ENCODE measurements around the gene USF1. TPM values are rescaled to one million over a fixed set of nuclear protein-coding genes. Genes with fewer than 3 reads are reported as not detected.
A peak's percentile ranks its signal among the peaks of the same experiment; 100 is the strongest.

USF1 gene, protein sequence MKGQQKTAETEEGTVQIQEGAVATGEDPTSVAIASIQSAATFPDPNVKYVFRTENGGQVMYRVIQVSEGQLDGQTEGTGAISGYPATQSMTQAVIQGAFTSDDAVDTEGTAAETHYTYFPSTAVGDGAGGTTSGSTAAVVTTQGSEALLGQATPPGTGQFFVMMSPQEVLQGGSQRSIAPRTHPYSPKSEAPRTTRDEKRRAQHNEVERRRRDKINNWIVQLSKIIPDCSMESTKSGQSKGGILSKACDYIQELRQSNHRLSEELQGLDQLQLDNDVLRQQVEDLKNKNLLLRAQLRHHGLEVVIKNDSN
- polyA plus RNA-seq (2013, experiment 1 of 2): 37.4 TPM
- 35.9 TPM for polyA plus RNA-seq (2013, experiment 2 of 2)

DNA sequence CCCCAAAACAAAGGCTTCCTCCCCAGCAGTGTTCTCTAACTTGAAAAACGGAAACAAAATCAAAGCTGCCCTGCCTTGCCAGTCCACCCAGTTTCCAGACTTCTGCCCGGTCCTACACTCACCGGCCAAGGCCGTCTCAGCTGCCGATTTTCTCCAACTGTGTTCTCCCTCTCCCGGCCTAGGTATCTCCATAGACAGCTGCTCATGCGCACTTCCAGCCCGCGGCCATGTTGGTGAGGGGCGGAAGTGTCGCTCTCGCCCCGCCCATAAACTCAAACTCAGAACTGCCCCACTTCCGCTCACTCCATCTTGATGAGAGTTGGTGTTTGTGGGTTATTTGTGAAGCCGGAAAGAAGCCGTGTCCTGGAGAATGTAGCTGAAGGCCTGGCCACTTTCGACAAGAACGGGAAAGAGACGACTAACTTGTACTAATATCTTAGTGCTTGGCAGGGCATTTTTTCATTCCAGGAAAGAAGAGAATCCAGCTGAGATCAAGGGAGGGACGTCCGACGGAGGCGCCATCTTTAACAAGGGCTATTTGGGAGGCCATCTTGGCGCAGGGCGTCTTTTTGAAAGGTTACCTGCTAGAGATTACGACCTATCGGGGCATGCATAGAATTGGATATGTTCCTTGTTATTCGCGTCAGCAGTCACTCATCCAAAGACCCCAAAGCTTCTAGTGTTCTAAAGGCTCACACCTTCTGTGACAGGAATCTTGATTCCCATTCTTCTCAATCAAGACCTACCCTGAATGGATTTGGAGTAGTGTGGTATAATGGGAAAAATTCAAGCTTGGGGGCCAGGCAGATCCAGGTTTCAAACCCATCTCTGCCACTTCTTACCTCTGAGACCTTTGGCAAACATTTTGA is at the start of gene USF1:
Gene USF1, minus strand, starts transcription at position 242 of the 869 bp plus-strand sequence. CDS start 2,702 bp downstream, outside the sequence.
- Histone ChIP-seq H3K14ac (ENCODE audit: low read length) (no peak within 1 kb of the TSS), H4K91ac (ENCODE audit: low read depth, low read length, poor library complexity) (no peak within 1 kb of the TSS), H2BK12ac (ENCODE audit: low read length) (no peak within 1 kb of the TSS), H3K27ac (replicated peaks; ENCODE audit: low read length) (peak within 1 kb of the TSS; percentile 76), H2AFZ (ENCODE audit: low read length) (peak within 1 kb of the TSS; percentile 83), H2AK5ac (ENCODE audit: low read depth, low read length) (peak within 1 kb of the TSS; percentile 49), H3K4me3 (ENCODE audit: low read length in 2 of 2) (peak within 1 kb of the TSS; percentile 71 to 91), H3K79me1 (ENCODE audit: low read depth, low read length) (no peaks in the 10 kb centered on the region), H3K4me2 (ENCODE audit: insufficient read depth, low read length, poor library complexity, severe bottlenecking) (peak within 1 kb of the TSS; percentile 88), H3K4ac (ENCODE audit: low read length) (peak within 1 kb of the TSS; percentile 19), H3K27me3 (ENCODE audit: control insufficient read depth in 3 of 3, insufficient read depth in 3 of 3, low read depth in 1 of 3, low read length in 3 of 3) (no peaks in the 10 kb centered on the region), H2BK120ac (ENCODE audit: low read depth, low read length) (no peak within 1 kb of the TSS), H3K9me3 (replicated peaks in 1 of 2; ENCODE audit: control insufficient read depth in 2 of 2, insufficient read depth in 1 of 2, low read depth in 1 of 2, low read length in 2 of 2) (peaks cover 14 to 32% of the 10 kb centered on the region in 2 donors), H2BK15ac (ENCODE audit: low read length) (no peak within 1 kb of the TSS), H3K9ac (ENCODE audit: low read depth, low read length, poor library complexity) (peak within 1 kb of the TSS; percentile 75), H4K8ac (ENCODE audit: low read depth, low read length) (no peak within 1 kb of the TSS), H3K36me3 (replicated peaks in 1 of 2; ENCODE audit: control insufficient read depth in 2 of 2, insufficient read depth in 2 of 2, low read length in 2 of 2) (peaks cover 18 to 25% of the 10 kb centered on the region in 2 donors), H2BK5ac (ENCODE audit: low read length) (no peak within 1 kb of the TSS), H3K18ac (ENCODE audit: low read length) (peak within 1 kb of the TSS; percentile 53), H3K4me1 (ENCODE audit: control insufficient read depth in 2 of 2, insufficient read depth in 1 of 2, low read depth in 1 of 2, low read length in 2 of 2) (peaks cover 3 to 8% of the 10 kb centered on the region in 2 donors), H3K23ac (ENCODE audit: low read depth, low read length, poor library complexity) (no peak within 1 kb of the TSS)
- WGBS, 2 donors (ENCODE audit: extremely low coverage in 2 of 2, insufficient read length in 2 of 2, insufficient replicate concordance in 1 of 2): no CpG with 5 or more reads among the region's 29 CpGs
- peak; percentile 93 for DNase-seq (ENCODE audit: low spot score)

DNA sequence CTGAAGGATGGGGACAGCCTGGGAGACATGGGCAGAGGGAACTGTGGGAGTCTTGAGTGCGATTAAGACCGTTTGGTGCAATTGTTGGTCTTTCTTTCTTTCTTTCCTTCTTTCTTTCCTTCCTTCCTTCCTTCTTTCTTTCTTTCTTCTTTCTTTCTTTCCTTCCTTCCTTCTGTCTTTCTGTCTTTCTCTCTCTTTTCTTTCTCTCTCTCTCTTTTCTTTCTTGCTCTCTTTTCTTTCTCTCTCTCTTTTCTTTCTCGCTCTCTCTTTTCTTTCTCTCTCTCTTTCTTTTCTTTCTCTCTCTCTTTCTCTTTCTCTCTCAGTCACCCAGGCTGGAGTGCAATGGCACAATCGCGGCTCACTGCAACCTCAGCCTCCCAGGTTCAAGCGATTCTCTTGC is 49.5 kb upstream of the USF1 start:
- peaks cover 2 to 8% of the 10 kb centered on the region in 2 donors for H3K4me1 ChIP-seq (ENCODE audit: control insufficient read depth in 2 of 2, insufficient read depth in 1 of 2, low read depth in 1 of 2, low read length in 2 of 2)
- H3K9me3 ChIP-seq (replicated peaks in 1 of 2; ENCODE audit: control insufficient read depth in 2 of 2, insufficient read depth in 1 of 2, low read depth in 1 of 2, low read length in 2 of 2): no peaks in the 10 kb centered on the region
- no peak overlapping the region for H3K23ac ChIP-seq (ENCODE audit: low read depth, low read length, poor library complexity)
- no peak overlapping the region for H2BK12ac ChIP-seq (ENCODE audit: low read length)
- H3K18ac ChIP-seq (ENCODE audit: low read length): no peak overlapping the region
- peaks cover 5 to 14% of the 10 kb centered on the region in 2 donors for H3K36me3 ChIP-seq (replicated peaks in 1 of 2; ENCODE audit: control insufficient read depth in 2 of 2, insufficient read depth in 2 of 2, low read length in 2 of 2)
- H4K8ac ChIP-seq (ENCODE audit: low read depth, low read length): no peak overlapping the region
- H2AK5ac ChIP-seq (ENCODE audit: low read depth, low read length): no peak overlapping the region
- H3K27me3 ChIP-seq (ENCODE audit: control insufficient read depth in 3 of 3, insufficient read depth in 3 of 3, low read depth in 1 of 3, low read length in 3 of 3): peaks cover 0 to 25% (median 0%) of the 10 kb centered on the region in 3 experiments
- no peak overlapping the region for H2AFZ ChIP-seq (ENCODE audit: low read length)
- no peak overlapping the region for H4K91ac ChIP-seq (ENCODE audit: low read depth, low read length, poor library complexity)
- no peak overlapping the region for H3K4me2 ChIP-seq (ENCODE audit: insufficient read depth, low read length, poor library complexity, severe bottlenecking)
- DNase-seq (ENCODE audit: low spot score): no peak
- H3K27ac ChIP-seq (replicated peaks; ENCODE audit: low read length): no peak overlapping the region
- H3K79me1 ChIP-seq (ENCODE audit: low read depth, low read length): no peaks in the 10 kb centered on the region
- no peak overlapping the region for H2BK15ac ChIP-seq (ENCODE audit: low read length)
- no peak overlapping the region for H3K4me3 ChIP-seq (ENCODE audit: low read length in 2 of 2)
- no peak overlapping the region for H2BK5ac ChIP-seq (ENCODE audit: low read length)
- no peak overlapping the region for H3K9ac ChIP-seq (ENCODE audit: low read depth, low read length, poor library complexity)
- H3K4ac ChIP-seq (ENCODE audit: low read length): no peak overlapping the region
- no CpG with 5 or more reads among the region's 6 CpGs for WGBS, 2 donors (ENCODE audit: extremely low coverage in 2 of 2, insufficient read length in 2 of 2, insufficient replicate concordance in 1 of 2)
- no peak overlapping the region for H3K14ac ChIP-seq (ENCODE audit: low read length)
- H2BK120ac ChIP-seq (ENCODE audit: low read depth, low read length): no peak overlapping the region

DNA sequence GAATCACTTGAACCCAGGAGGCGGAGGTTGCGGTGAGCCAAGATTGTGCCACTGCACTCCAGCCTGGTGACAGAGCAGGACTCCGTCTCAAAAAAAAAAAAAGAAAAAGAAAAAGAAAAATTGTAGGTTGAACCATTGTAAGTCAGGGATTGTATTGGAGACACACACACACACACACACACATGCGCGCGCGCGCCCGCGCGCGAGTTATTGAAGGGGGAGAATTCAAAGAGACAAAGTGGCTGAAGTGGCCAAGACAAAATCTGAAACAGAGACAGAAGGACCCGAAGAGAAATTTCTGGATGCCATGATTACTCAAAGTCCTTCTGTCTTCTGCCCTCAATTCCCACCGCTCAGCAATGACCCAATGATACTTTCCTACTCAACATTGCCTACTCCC is 48.7 kb upstream of the USF1 start:
- Histone ChIP-seq H3K4me1 (ENCODE audit: control insufficient read depth in 2 of 2, insufficient read depth in 1 of 2, low read depth in 1 of 2, low read length in 2 of 2) (peaks cover 2 to 8% of the 10 kb centered on the region in 2 donors), H3K14ac (ENCODE audit: low read length) (no peak overlapping the region), H3K23ac (ENCODE audit: low read depth, low read length, poor library complexity) (no peak overlapping the region), H3K4me3 (ENCODE audit: low read length in 2 of 2) (no peak overlapping the region), H3K27me3 (ENCODE audit: control insufficient read depth in 3 of 3, insufficient read depth in 3 of 3, low read depth in 1 of 3, low read length in 3 of 3) (peaks cover 0 to 30% (median 0%) of the 10 kb centered on the region in 3 experiments), H2AK5ac (ENCODE audit: low read depth, low read length) (no peak overlapping the region), H3K4me2 (ENCODE audit: insufficient read depth, low read length, poor library complexity, severe bottlenecking) (no peak overlapping the region), H2BK5ac (ENCODE audit: low read length) (no peak overlapping the region), H3K79me1 (ENCODE audit: low read depth, low read length) (no peaks in the 10 kb centered on the region), H2BK12ac (ENCODE audit: low read length) (no peak overlapping the region), H3K36me3 (replicated peaks in 1 of 2; ENCODE audit: control insufficient read depth in 2 of 2, insufficient read depth in 2 of 2, low read length in 2 of 2) (peaks cover under 1 to 7% of the 10 kb centered on the region in 2 donors), H3K4ac (ENCODE audit: low read length) (no peak overlapping the region), H2AFZ (ENCODE audit: low read length) (no peak overlapping the region), H3K18ac (ENCODE audit: low read length) (no peak overlapping the region), H4K8ac (ENCODE audit: low read depth, low read length) (no peak overlapping the region), H2BK120ac (ENCODE audit: low read depth, low read length) (no peak overlapping the region), H2BK15ac (ENCODE audit: low read length) (no peak overlapping the region), H3K9ac (ENCODE audit: low read depth, low read length, poor library complexity) (no peak overlapping the region), H3K9me3 (replicated peaks in 1 of 2; ENCODE audit: control insufficient read depth in 2 of 2, insufficient read depth in 1 of 2, low read depth in 1 of 2, low read length in 2 of 2) (no peaks in the 10 kb centered on the region), H3K27ac (replicated peaks; ENCODE audit: low read length) (no peak overlapping the region), H4K91ac (ENCODE audit: low read depth, low read length, poor library complexity) (no peak overlapping the region)
- no CpG with 5 or more reads among the region's 14 CpGs for WGBS, 2 donors (ENCODE audit: extremely low coverage in 2 of 2, insufficient read length in 2 of 2, insufficient replicate concordance in 1 of 2)
- no peak for DNase-seq (ENCODE audit: low spot score)

DNA sequence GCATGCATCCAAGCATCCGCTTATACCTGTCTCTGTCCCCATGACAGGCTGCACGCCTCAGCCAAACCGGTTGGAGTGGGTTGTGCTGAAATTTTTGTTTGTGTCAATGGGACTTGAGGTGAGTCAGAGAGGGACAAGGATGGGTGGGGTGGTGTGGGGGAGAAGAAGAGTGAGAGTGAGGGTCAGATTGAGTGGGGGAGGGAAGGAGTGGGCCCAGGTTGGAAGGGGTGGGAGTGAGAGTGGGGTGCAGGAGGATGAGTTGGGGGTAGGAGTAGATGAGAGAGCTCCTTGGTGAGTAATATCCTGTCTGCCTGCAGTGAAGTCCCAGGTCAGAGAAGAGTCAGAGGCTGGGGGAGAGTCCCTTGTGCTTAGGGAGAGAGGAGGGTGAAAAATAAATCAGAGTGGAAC is 46.8 kb upstream of the USF1 start:
- Histone ChIP-seq H2BK12ac (ENCODE audit: low read length) (no peak overlapping the region), H2BK120ac (ENCODE audit: low read depth, low read length) (no peak overlapping the region), H2BK15ac (ENCODE audit: low read length) (no peak overlapping the region), H3K4me1 (ENCODE audit: control insufficient read depth in 2 of 2, insufficient read depth in 1 of 2, low read depth in 1 of 2, low read length in 2 of 2) (peaks cover 0 to 3% of the 10 kb centered on the region in 2 donors), H4K8ac (ENCODE audit: low read depth, low read length) (no peak overlapping the region), H3K18ac (ENCODE audit: low read length) (no peak overlapping the region), H2BK5ac (ENCODE audit: low read length) (no peak overlapping the region), H2AFZ (ENCODE audit: low read length) (no peak overlapping the region), H3K4ac (ENCODE audit: low read length) (no peak overlapping the region), H4K91ac (ENCODE audit: low read depth, low read length, poor library complexity) (no peak overlapping the region), H3K9me3 (replicated peaks in 1 of 2; ENCODE audit: control insufficient read depth in 2 of 2, insufficient read depth in 1 of 2, low read depth in 1 of 2, low read length in 2 of 2) (no peaks in the 10 kb centered on the region), H3K27ac (replicated peaks; ENCODE audit: low read length) (no peak overlapping the region), H3K27me3 (ENCODE audit: control insufficient read depth in 3 of 3, insufficient read depth in 3 of 3, low read depth in 1 of 3, low read length in 3 of 3) (peaks cover 0 to 47% (median 0%) of the 10 kb centered on the region in 3 experiments), H3K14ac (ENCODE audit: low read length) (no peak overlapping the region), H3K4me2 (ENCODE audit: insufficient read depth, low read length, poor library complexity, severe bottlenecking) (no peak overlapping the region), H3K79me1 (ENCODE audit: low read depth, low read length) (no peaks in the 10 kb centered on the region), H3K4me3 (ENCODE audit: low read length in 2 of 2) (no peak overlapping the region), H3K23ac (ENCODE audit: low read depth, low read length, poor library complexity) (no peak overlapping the region), H3K9ac (ENCODE audit: low read depth, low read length, poor library complexity) (no peak overlapping the region), H2AK5ac (ENCODE audit: low read depth, low read length) (no peak overlapping the region), H3K36me3 (replicated peaks in 1 of 2; ENCODE audit: control insufficient read depth in 2 of 2, insufficient read depth in 2 of 2, low read length in 2 of 2) (no peaks in the 10 kb centered on the region)
- WGBS, 2 donors (ENCODE audit: extremely low coverage in 2 of 2, insufficient read length in 2 of 2, insufficient replicate concordance in 1 of 2): no CpG with 5 or more reads among the region's 3 CpGs
- DNase-seq (ENCODE audit: low spot score): no peak

Measured in neuronal stem cell (in vitro differentiated cells).